ENCODE results near the gene KLK1. TPM values are rescaled to one million over a fixed set of nuclear protein-coding genes. Genes with fewer than 3 reads are reported as not detected.
"Not testable (repeated sequence)": the region's sequence is repeated elsewhere in the genome, so short reads cannot be mapped to it uniquely, and the experiment has no call there.

The KLK1 gene
- total RNA-seq, 1 experiment from 2014 or later = not detected

- POLR2A ChIA-PET (ENCODE audit: low non-redundant PET) = no interaction called here
- Histone ChIP-seq H3K4me1 (ENCODE audit: insufficient read depth, low read length, poor library complexity, severe bottlenecking) (peaks cover 5% of the 10 kb centered on the region), H3K4me3 (ENCODE audit: low read depth, low read length, poor library complexity, severe bottlenecking) (no peak overlapping the region), H3K9me3 (ENCODE audit: low read depth, low read length, poor library complexity, severe bottlenecking) (no peaks in the 10 kb centered on the region), H3K27me3 (replicated peaks; ENCODE audit: insufficient read depth, low read depth, low read length, poor library complexity) (no peaks in the 10 kb centered on the region), H3K27ac (ENCODE audit: low read depth, low read length, poor library complexity, severe bottlenecking) (no peak overlapping the region), H3K36me3 (ENCODE audit: insufficient read depth, low read length, poor library complexity, severe bottlenecking) (no peaks in the 10 kb centered on the region)
- intact Hi-C loops (cut with micrococcal nuclease; ENCODE audit: unreplicated experiment) = no loop called here
- CTCF ChIA-PET = no interaction called here
- DNase-seq (ENCODE audit: low spot score) = no peak
- TF ChIP-seq EZH2 (IDR thresholded peaks at IDR 0.05; ENCODE audit: borderline replicate concordance, low read depth, low read length, poor library complexity, severe bottlenecking) (no peak), CTCF (conservative IDR thresholded peaks at IDR 0.05; ENCODE audit: low read depth, low read length) (no peak)
- BruUV-seq (replicated peaks) = no TSS peak
Observed at GRCh38 chr19:50785329-50785728, 38.3 kb downstream of the KLK1 start.

- intact Hi-C loops (cut with micrococcal nuclease; ENCODE audit: unreplicated experiment) = loop anchor here (5.0 kb wide), 1 partner anchor 427 kb away; no protein-coding TSS in a partner anchor
- TF ChIP-seq EZH2 (IDR thresholded peaks at IDR 0.05; ENCODE audit: borderline replicate concordance, low read depth, low read length, poor library complexity, severe bottlenecking) (no peak), CTCF (conservative IDR thresholded peaks at IDR 0.05; ENCODE audit: low read depth, low read length) (no peak)
- Histone ChIP-seq H3K27ac (ENCODE audit: low read depth, low read length, poor library complexity, severe bottlenecking) (no peak overlapping the region), H3K4me3 (ENCODE audit: low read depth, low read length, poor library complexity, severe bottlenecking) (no peak overlapping the region), H3K4me1 (ENCODE audit: insufficient read depth, low read length, poor library complexity, severe bottlenecking) (peaks cover 7% of the 10 kb centered on the region), H3K27me3 (replicated peaks; ENCODE audit: insufficient read depth, low read depth, low read length, poor library complexity) (no peaks in the 10 kb centered on the region), H3K36me3 (ENCODE audit: insufficient read depth, low read length, poor library complexity, severe bottlenecking) (no peaks in the 10 kb centered on the region), H3K9me3 (ENCODE audit: low read depth, low read length, poor library complexity, severe bottlenecking) (no peaks in the 10 kb centered on the region)
- ChIA-PET CTCF (no interaction called here), POLR2A (ENCODE audit: low non-redundant PET) (no interaction called here)
- no peak for DNase-seq (ENCODE audit: low spot score)
- BruUV-seq (replicated peaks) = no TSS peak
Observed at GRCh38 chr19:50784710-50785109, 38.9 kb downstream of the KLK1 start.

- intact Hi-C loops (cut with micrococcal nuclease; ENCODE audit: unreplicated experiment) = loop anchor here (1.0 to 5.0 kb wide), 5 partner anchors 79 to 426 kb away; no protein-coding TSS in a partner anchor
- H3K4me3 ChIP-seq (ENCODE audit: low read depth, low read length, poor library complexity, severe bottlenecking); H3K27ac ChIP-seq (ENCODE audit: low read depth, low read length, poor library complexity, severe bottlenecking); POLR2A ChIA-PET (ENCODE audit: low non-redundant PET); H3K36me3 ChIP-seq (ENCODE audit: insufficient read depth, low read length, poor library complexity, severe bottlenecking); DNase-seq (ENCODE audit: low spot score); H3K9me3 ChIP-seq (ENCODE audit: low read depth, low read length, poor library complexity, severe bottlenecking); H3K4me1 ChIP-seq (ENCODE audit: insufficient read depth, low read length, poor library complexity, severe bottlenecking); H3K27me3 ChIP-seq (replicated peaks; ENCODE audit: insufficient read depth, low read depth, low read length, poor library complexity); BruUV-seq (replicated peaks): not testable (repeated sequence)
- CTCF ChIA-PET = interaction anchor here (0.6 to 2.1 kb wide), 12 partner anchors 17 to 426 kb away, joined by 3 to 14 read pairs (median 6); partner anchors contain the start of gene CLEC11A
Observed at GRCh38 chr19:50783848-50784152, 39.8 kb downstream of the KLK1 start.

- BruUV-seq (replicated peaks) = no TSS peak
- POLR2A ChIA-PET (ENCODE audit: low non-redundant PET) = no interaction called here
- peaks cover 22% of the 10 kb centered on the region for H3K4me1 ChIP-seq (ENCODE audit: insufficient read depth, low read length, poor library complexity, severe bottlenecking)
- intact Hi-C loops (cut with micrococcal nuclease; ENCODE audit: unreplicated experiment) = loop anchor here (5.0 kb wide), 1 partner anchor 424 kb away; no protein-coding TSS in a partner anchor
- H3K36me3 ChIP-seq (ENCODE audit: insufficient read depth, low read length, poor library complexity, severe bottlenecking) = no peaks in the 10 kb centered on the region
- H3K27me3 ChIP-seq (replicated peaks; ENCODE audit: insufficient read depth, low read depth, low read length, poor library complexity) = no peaks in the 10 kb centered on the region
- H3K9me3 ChIP-seq (ENCODE audit: low read depth, low read length, poor library complexity, severe bottlenecking) = no peaks in the 10 kb centered on the region
- H3K27ac ChIP-seq (ENCODE audit: low read depth, low read length, poor library complexity, severe bottlenecking) = no peak overlapping the region
- DNase-seq (ENCODE audit: low spot score) = no peak
- TF ChIP-seq EZH2 (IDR thresholded peaks at IDR 0.05; ENCODE audit: borderline replicate concordance, low read depth, low read length, poor library complexity, severe bottlenecking) = no peak
- TF ChIP-seq CTCF (conservative IDR thresholded peaks at IDR 0.05; ENCODE audit: low read depth, low read length) = no peak
- CTCF ChIA-PET = no interaction called here
- no peak overlapping the region for H3K4me3 ChIP-seq (ENCODE audit: low read depth, low read length, poor library complexity, severe bottlenecking)
Observed at GRCh38 chr19:50780753-50781435, 42.7 kb downstream of the KLK1 start.
